Measurements from ENCODE around the gene ELF2.

- TF ChIP-seq CTCF (IDR thresholded peaks at IDR 0.05) (no peak), POLR2A (IDR thresholded peaks at IDR 0.05) (no peak)
Observed at GRCh38 chr4:139210486-139210885, 33.5 kb upstream of the ELF2 start.

All from heart left ventricle (tissue), 13 donors.